HG03520 (cell line): Measurements from ENCODE around the gene KLK12.

Experiments
- ATAC-seq: cut with Tn5 transposase; IDR thresholded peaks from one replicate; pipeline ENCODE4 v1.9.1; 2021; ENCODE audit warnings: mild to moderate bottlenecking, moderate library complexity; ENCODE audit not compliant: unreplicated experiment

The KLK12 gene

DNA sequence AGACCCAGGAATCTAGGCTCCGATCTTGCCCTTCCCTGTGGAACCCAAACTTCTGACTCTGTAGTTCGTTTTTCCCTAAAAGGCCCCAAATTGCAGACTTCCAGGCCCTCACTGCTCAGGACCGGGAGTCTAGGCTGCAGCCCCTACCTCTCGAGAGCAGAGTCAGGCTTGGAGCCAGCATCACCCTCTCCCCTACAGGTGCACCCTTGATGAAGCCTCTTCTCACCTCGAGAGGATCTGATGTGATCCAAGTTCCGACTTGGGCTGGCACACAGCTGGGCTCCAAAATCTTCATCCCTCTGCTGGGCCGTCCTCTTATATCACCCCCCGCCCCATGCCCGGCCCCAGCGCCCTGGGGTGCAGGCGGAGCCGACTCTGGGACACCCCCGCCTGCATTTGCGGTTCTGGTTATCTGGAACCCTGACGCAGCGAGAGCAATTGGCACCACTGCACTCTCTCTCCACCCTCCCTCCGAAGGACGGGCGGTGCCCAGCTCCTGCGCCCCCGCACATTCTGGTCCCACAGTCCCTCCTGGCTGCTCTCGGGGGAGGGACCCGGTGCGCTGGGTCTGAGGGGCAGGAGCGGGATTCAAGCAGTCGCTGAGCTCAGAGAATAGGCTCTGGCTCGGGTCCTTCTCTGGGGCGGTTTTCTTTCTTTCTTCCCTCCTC is 51.0 kb downstream of the KLK12 start, which contains the start of gene KLK7:
Gene KLK7, minus strand, starts transcription at position 293 of the 668 bp plus-strand sequence. CDS start 1,518 bp downstream, outside the sequence.
- ATAC-seq, result no peak

- ATAC-seq, result no peak
Observed at GRCh38 chr19:50982186-50982585, 52.6 kb downstream of the KLK12 start.

GRCh38 chr19:50981587-50982146 is 53.1 kb downstream of the KLK12 start:
- ATAC-seq, result no peak

DNA sequence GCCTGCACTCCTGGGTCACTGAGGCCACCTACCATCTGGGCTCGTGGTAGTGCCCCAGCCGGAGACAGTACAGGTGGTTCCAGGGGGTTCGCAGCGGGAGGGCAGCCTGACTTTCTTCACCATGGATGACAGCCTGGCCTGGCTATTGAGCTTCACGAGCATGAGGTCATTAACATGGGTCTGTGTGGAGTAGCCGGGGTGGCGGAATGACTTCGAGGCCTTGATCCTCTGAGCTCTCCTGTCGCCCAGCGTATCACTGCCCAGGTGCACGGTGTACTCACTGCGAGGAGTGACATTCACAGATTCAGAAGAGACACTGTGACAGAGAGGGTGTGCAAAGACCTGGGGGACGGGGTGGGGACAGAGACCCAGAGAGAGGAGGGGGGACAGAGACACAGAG is 54.6 kb downstream of the KLK12 start:
- ATAC-seq, result no peak

DNA sequence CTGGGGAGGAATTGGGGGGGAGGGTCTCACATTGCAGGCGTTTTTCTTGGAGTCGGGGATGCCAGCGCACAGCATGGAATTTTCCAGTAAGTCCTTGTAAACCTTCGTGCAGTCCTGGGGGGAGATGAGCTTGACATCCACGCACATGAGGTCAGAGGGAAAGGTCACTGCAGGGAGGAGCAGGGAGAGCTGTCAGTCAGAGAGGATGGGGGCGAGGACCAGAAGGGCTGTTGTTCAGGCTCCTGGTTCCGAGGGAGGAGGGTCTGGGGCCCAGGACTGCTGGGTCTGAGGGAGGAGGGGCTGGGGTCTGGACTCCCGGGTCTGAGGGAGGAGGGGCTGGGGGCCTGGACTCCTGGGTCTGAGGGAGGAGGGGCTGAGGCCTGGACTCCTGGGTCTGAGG is 55.0 kb downstream of the KLK12 start:
- ATAC-seq, result no peak
